Tibial nerve (tissue), 4 donors: Measurements from ENCODE around the gene CHST10. TPM values are rescaled to one million over a fixed set of nuclear protein-coding genes. Genes with fewer than 3 reads are reported as not detected.

Experiments
- DNase-seq, 2 donors: peaks; one replicate each; pipeline ENCODE4 v3.0.0-alpha.2; 2019; ENCODE audit warnings: low spot score in 2 of 2
- H3K27ac ChIP-seq, 4 donors: fragments of 200-600 bp; sonication (generic) in 3 of 4; one replicate each; pipeline ENCODE4 v1.5.1; 2017 to 2019; ENCODE audit warnings: mild to moderate bottlenecking in 1 of 4
- H3K27me3 ChIP-seq, 2 donors: fragments of 200-600 bp; sonication (generic) in 1 of 2; one replicate each; pipeline versions ENCODE4 v1.5.1 to v1.6.0; 2017 to 2019
- H3K36me3 ChIP-seq, 3 donors: fragments of 200-600 bp; sonication (generic); one replicate each; pipeline ENCODE4 v1.5.1; 2018 to 2019
- H3K4me1 ChIP-seq, 4 donors: fragments of 200-600 bp; sonication (generic) in 3 of 4; one replicate each; pipeline ENCODE4 v1.5.1; 2017 to 2019
- H3K4me3 ChIP-seq, 4 donors: fragments of 200-600 bp; sonication (generic) in 3 of 4; one replicate each; pipeline ENCODE4 v1.5.1; 2017 to 2019; ENCODE audit warnings: mild to moderate bottlenecking in 1 of 4, moderate library complexity in 1 of 4
- H3K9me3 ChIP-seq, 4 donors: fragments of 200-600 bp; sonication (generic) in 3 of 4; one replicate each; pipeline ENCODE4 v1.5.1; 2017 to 2019
- CTCF ChIP-seq, 5 experiments: fragments of 200-600 bp in 3 of 5; fragments of 450-650 bp in 2 of 5; sonication (generic) in 3 of 5; IDR thresholded peaks; one replicate each; pipeline ENCODE4 v1.5.1; 2016 to 2019; ENCODE audit warnings: antibody characterized with exemption in 5 of 5, mild to moderate bottlenecking in 3 of 5, moderate library complexity in 2 of 5
- EP300 ChIP-seq, 2 donors: sonication (generic); formaldehyde crosslinking; IDR thresholded peaks; one replicate each; pipeline ENCODE4 v1.6.1; 2017; ENCODE audit warnings: antibody characterized with exemption in 2 of 2, mild to moderate bottlenecking in 1 of 2
- POLR2A ChIP-seq, 2 donors: fragments of 450-650 bp; IDR thresholded peaks; one replicate each; pipeline ENCODE4 v1.6.1; 2017; ENCODE audit warnings: antibody characterized with exemption in 2 of 2, mild to moderate bottlenecking in 2 of 2, moderate library complexity in 2 of 2
- WGBS, 2 donors: methylation state at CpG; one replicate each; pipeline ENCODE4 v1.1.5; 2018; 5-methylcytosine and 5-hydroxymethylcytosine counted together
- total RNA-seq, 4 donors: library from RNA; depleted of rRNA; stranded (reverse); fragments of >200 nt; gene quantifications; one replicate each; pipeline ENCODE4 v1.1.0, GENCODE V29; 2016

Gene CHST10
- total RNA-seq, 4 donors from 2014 or later = 9.4 to 17.1 (median 13.0) TPM

GRCh38 chr2:100409975-100410647 lies 7.4 kb downstream of the CHST10 start:
- DNase-seq = no peak
- peaks cover 0 to 5% (median 0%) of the 10 kb centered on the region in 4 donors for H3K4me1 ChIP-seq
- H3K27me3 ChIP-seq = no peaks in the 10 kb centered on the region
- H3K27ac ChIP-seq = no peak overlapping the region
- H3K36me3 ChIP-seq = peaks cover 0 to 48% (median 0%) of the 10 kb centered on the region in 3 donors
- no peaks in the 10 kb centered on the region for H3K9me3 ChIP-seq
- TF ChIP-seq CTCF (IDR thresholded peaks at IDR 0.05) = no peak
- no peak for TF ChIP-seq POLR2A (IDR thresholded peaks at IDR 0.05)
- no peak for TF ChIP-seq EP300 (IDR thresholded peaks at IDR 0.05)
- no peak overlapping the region for H3K4me3 ChIP-seq
- whole genome bisulfite sequencing, 2 donors = 84 to 92% methylated on average over 6 to 8 of the region's 8 CpGs

- no peak for DNase-seq
- Histone ChIP-seq H3K4me1 (peaks cover 0 to 5% (median 0%) of the 10 kb centered on the region in 4 donors), H3K27ac (no peak overlapping the region), H3K27me3 (no peaks in the 10 kb centered on the region), H3K9me3 (no peaks in the 10 kb centered on the region), H3K4me3 (no peak overlapping the region), H3K36me3 (peaks cover 0 to 55% (median 0%) of the 10 kb centered on the region in 3 donors)
- TF ChIP-seq CTCF (IDR thresholded peaks at IDR 0.05) (no peak), EP300 (IDR thresholded peaks at IDR 0.05) (no peak), POLR2A (IDR thresholded peaks at IDR 0.05) (no peak)
- 91 to 94% methylated on average over 5 of the region's 5 CpGs for WGBS, 2 donors
Measured at GRCh38 chr2:100409461-100409860, 8.0 kb downstream of the CHST10 start.

- 86 to 95% methylated on average over 8 of the region's 8 CpGs for WGBS, 2 donors
- H3K36me3 ChIP-seq = peaks cover 0 to 57% (median 0%) of the 10 kb centered on the region in 3 donors
Measured at GRCh38 chr2:100408941-100409340, 8.5 kb downstream of the CHST10 start.

GRCh38 chr2:100408104-100408503 lies 9.4 kb downstream of the CHST10 start:
- no peaks in the 10 kb centered on the region for H3K27me3 ChIP-seq
- TF ChIP-seq POLR2A (IDR thresholded peaks at IDR 0.05) (no peak), EP300 (IDR thresholded peaks at IDR 0.05) (no peak), CTCF (IDR thresholded peaks at IDR 0.05) (no peak)
- H3K36me3 ChIP-seq = peaks cover 0 to 61% (median 0%) of the 10 kb centered on the region in 3 donors
- no peak overlapping the region for H3K27ac ChIP-seq
- H3K4me1 ChIP-seq = peaks cover 0 to 5% (median 0%) of the 10 kb centered on the region in 4 donors
- H3K9me3 ChIP-seq = no peaks in the 10 kb centered on the region
- no peak for DNase-seq
- no peak overlapping the region for H3K4me3 ChIP-seq
- WGBS, 2 donors = 88 to 97% methylated on average over 2 of the region's 2 CpGs

More at GRCh38 chr2:100408941-100409340, 8.5 kb downstream of the CHST10 start:
- TF ChIP-seq EP300 (IDR thresholded peaks at IDR 0.05) (no peak), CTCF (IDR thresholded peaks at IDR 0.05) (no peak), POLR2A (IDR thresholded peaks at IDR 0.05) (no peak)
- Histone ChIP-seq H3K9me3 (no peaks in the 10 kb centered on the region), H3K27me3 (no peaks in the 10 kb centered on the region), H3K27ac (no peak overlapping the region), H3K4me1 (peaks cover 0 to 5% (median 0%) of the 10 kb centered on the region in 4 donors), H3K4me3 (no peak overlapping the region)
- no peak for DNase-seq

- peaks cover 0 to 5% (median 0%) of the 10 kb centered on the region in 4 donors for H3K4me1 ChIP-seq
- DNase-seq = no peak
- H3K4me3 ChIP-seq = no peak overlapping the region
- WGBS, 2 donors = 91 to 93% methylated on average over 6 of the region's 6 CpGs
- H3K27ac ChIP-seq = no peak overlapping the region
- H3K27me3 ChIP-seq = no peaks in the 10 kb centered on the region
- TF ChIP-seq EP300 (IDR thresholded peaks at IDR 0.05) (no peak), POLR2A (IDR thresholded peaks at IDR 0.05) (no peak), CTCF (IDR thresholded peaks at IDR 0.05) (no peak)
- H3K36me3 ChIP-seq = peaks cover 0 to 65% (median 0%) of the 10 kb centered on the region in 3 donors
- H3K9me3 ChIP-seq = no peaks in the 10 kb centered on the region
Measured at GRCh38 chr2:100407563-100407962, 9.9 kb downstream of the CHST10 start.
